Heart left ventricle (tissue), 16 donors: ENCODE data around the gene TTC7B. TPM values are rescaled to one million over a fixed set of nuclear protein-coding genes. Genes with fewer than 3 reads are reported as not detected.

Experiments
- ATAC-seq, 4 donors: fragments of 200-7000 bp; cut with Tn5 transposase; one replicate each; pipeline ENCODE4 v1.9.1; 2020 to 2022; ENCODE audit warnings: moderate library complexity in 4 of 4, mild to moderate bottlenecking in 3 of 4, moderate number of reproducible peaks in 1 of 4
- DNase-seq, 5 donors: peaks; one replicate each; pipeline ENCODE4 v3.0.0-alpha.2; 2020
- H3K27ac ChIP-seq, 12 donors: fragments of 200-600 bp; sonication (generic) in 4 of 12; one replicate each; pipeline versions ENCODE4 v1.5.0 to v1.8.0; 2016 to 2022; ENCODE audit warnings: mild to moderate bottlenecking in 2 of 12
- H3K27me3 ChIP-seq, 9 donors: fragments of 200-600 bp; sonication (generic) in 2 of 9; one replicate each; pipeline versions ENCODE4 v1.5.1 to v1.8.0; 2016 to 2022; ENCODE audit warnings: mild to moderate bottlenecking in 3 of 9
- H3K36me3 ChIP-seq, 9 donors: fragments of 200-600 bp; sonication (generic) in 2 of 9; one replicate each; pipeline versions ENCODE4 v1.5.0 to v1.8.0; 2018 to 2022; ENCODE audit warnings: mild to moderate bottlenecking in 2 of 9
- H3K4me1 ChIP-seq, 12 donors: fragments of 200-600 bp; sonication (generic) in 4 of 12; one replicate each; pipeline versions ENCODE4 v1.5.0 to v1.8.0; 2016 to 2022; ENCODE audit warnings: mild to moderate bottlenecking in 3 of 12
- H3K4me3 ChIP-seq, 12 donors: fragments of 200-600 bp; sonication (generic) in 4 of 12; one replicate each; pipeline versions ENCODE4 v1.5.0 to v1.8.0; 2017 to 2022; ENCODE audit warnings: mild to moderate bottlenecking in 9 of 12, moderate library complexity in 4 of 12
- H3K9me3 ChIP-seq, 12 donors: fragments of 200-600 bp; sonication (generic) in 4 of 12; one replicate each; pipeline versions ENCODE4 v1.5.0 to v1.8.0; 2016 to 2022; ENCODE audit warnings: mild to moderate bottlenecking in 1 of 12
- POLR2A ChIP-seq, 2 donors: fragments of 450-650 bp; IDR thresholded peaks; one replicate each; pipeline ENCODE4 v1.6.1; 2017; ENCODE audit warnings: antibody characterized with exemption in 2 of 2, mild to moderate bottlenecking in 2 of 2, moderate library complexity in 2 of 2
- WGBS, 4 donors: extraction: QIAGEN DNeasy Blood & Tissue Kit in 2 of 4; methylation state at CpG; one replicate each; pipeline versions ENCODE4 v1.1.5 to v1.1.7; 2013 to 2018; 5-methylcytosine and 5-hydroxymethylcytosine counted together
- intact Hi-C, 10 donors: fragments of 100-400 bp; cut with DNase I; formaldehyde crosslinking; loops; one replicate each; pipeline versions ENCODE4 v1.11.1 to v1.14.2; 2022
- polyA plus RNA-seq, 2 donors: library from polyadenylated mRNA; stranded (reverse); fragments of 200-250 nt; gene quantifications; one replicate each; pipeline ENCODE4 v1.2.3, GENCODE V29; 2013
- total RNA-seq, 9 donors: library from RNA; depleted of rRNA in 2 of 9; stranded (reverse); fragments of >200 nt in 2 of 9; fragmentation: NEBNext Ultra II Directional in 3 of 9; extraction: Animal tissue kit (Norgen Biotek cat#: 25700) in 3 of 9; gene quantifications; one replicate each; pipeline versions ENCODE4 v1.1.0 to v1.2.4, GENCODE V29; 2016 to 2023
- TF ChIP-seq, protein P1 (sequence below), 12 donors: fragments of 200-600 bp; sonication (generic) in 4 of 12; IDR thresholded peaks; one replicate each; pipeline versions ENCODE4 v1.5.0 to v1.8.0; 2018 to 2022; ENCODE audit warnings: antibody characterized with exemption in 12 of 12, mild to moderate bottlenecking in 5 of 12
- donor health status: ischemic (EF 13 %, LVEDD 7.1; RV severe dilation, severe dysfunction).
- donor health status: healthy with polysubstance abuse.
- donor health status: DM: no; HTN: yes; CAD: no.
- donor health status: DM: no; HTN: no; CAD: no.
- donor health status: ischemic (EF 25% LVEDD 6.9; RV normal size, moderate dysfunction).
- donor health status: ischemic (EF 25% LVEDD 5.7; RV mildly dilated, moderate dysfunction).
- donor health status: healthy.
- donor health status: DM: yes; HTN: yes; CAD: no.
- donor health status: ischemic (EF 35%, LVEDD 5.7; RV mildly dilated, moderate dysfunction).
- donor health status: nonischemic (EF 11% LVEDD 7.7; RV severe dilation, severe dysfunction).
- donor health status: DM: yes; HTN: yes; CAD: no.
- donor health status: PGD.
- donor health status: ischemic (EF 29% LVEDD 5.4; RV normal size, mild dysfunction).
- donor health status: nonischemic (EF 23%, LVEDD 6.1; RV moderate dilation, normal function).

Gene TTC7B
- total and polyA plus RNA-seq, 11 donors, result 20.3 to 76.1 (median 62.6) TPM

DNA sequence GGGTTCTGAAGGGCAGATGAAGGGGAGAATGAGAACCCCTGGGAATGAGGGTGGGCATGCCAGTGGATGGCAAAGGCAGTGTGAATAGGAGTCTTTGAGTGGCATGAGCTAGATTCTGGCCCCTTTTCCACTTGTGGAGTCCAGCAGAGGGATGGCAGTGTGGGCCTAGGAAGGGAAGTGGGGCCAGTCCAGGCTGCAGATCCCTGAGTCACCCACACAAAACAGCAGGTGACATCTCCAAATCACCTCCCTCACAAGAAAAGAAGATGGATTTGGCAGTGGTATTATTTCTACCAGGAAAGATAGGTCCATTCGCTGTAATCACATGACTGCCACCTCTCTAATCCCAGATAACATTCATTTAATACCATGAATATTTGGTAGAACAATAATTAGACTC is 151.3 kb downstream of the TTC7B start:
- Histone ChIP-seq H3K4me1 (peaks cover 0 to 43% (median 12%) of the 10 kb centered on the region in 12 donors), H3K27me3 (no peaks in the 10 kb centered on the region), H3K9me3 (peaks cover 0 to 12% (median 0%) of the 10 kb centered on the region in 12 donors), H3K36me3 (peaks cover 0 to 7% (median 0%) of the 10 kb centered on the region in 9 donors), H3K27ac (peak overlapping the region in 9 of 12 donors; percentile 9 to 76 (median 52)), H3K4me3 (no peak overlapping the region)
- no peak for TF ChIP-seq POLR2A (IDR thresholded peaks at IDR 0.05)
- TF ChIP-seq, protein P1, sequence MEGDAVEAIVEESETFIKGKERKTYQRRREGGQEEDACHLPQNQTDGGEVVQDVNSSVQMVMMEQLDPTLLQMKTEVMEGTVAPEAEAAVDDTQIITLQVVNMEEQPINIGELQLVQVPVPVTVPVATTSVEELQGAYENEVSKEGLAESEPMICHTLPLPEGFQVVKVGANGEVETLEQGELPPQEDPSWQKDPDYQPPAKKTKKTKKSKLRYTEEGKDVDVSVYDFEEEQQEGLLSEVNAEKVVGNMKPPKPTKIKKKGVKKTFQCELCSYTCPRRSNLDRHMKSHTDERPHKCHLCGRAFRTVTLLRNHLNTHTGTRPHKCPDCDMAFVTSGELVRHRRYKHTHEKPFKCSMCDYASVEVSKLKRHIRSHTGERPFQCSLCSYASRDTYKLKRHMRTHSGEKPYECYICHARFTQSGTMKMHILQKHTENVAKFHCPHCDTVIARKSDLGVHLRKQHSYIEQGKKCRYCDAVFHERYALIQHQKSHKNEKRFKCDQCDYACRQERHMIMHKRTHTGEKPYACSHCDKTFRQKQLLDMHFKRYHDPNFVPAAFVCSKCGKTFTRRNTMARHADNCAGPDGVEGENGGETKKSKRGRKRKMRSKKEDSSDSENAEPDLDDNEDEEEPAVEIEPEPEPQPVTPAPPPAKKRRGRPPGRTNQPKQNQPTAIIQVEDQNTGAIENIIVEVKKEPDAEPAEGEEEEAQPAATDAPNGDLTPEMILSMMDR (IDR thresholded peaks at IDR 0.05), result no peak
- ATAC-seq, result peak in 3 of 4 donors; percentile 29 to 74 (median 40)
- intact Hi-C loops, result no loop called here
- no peak for DNase-seq
- WGBS, 4 donors, result 29 to 53% (median 49%) methylated on average over 1 of the region's 1 CpG

DNA sequence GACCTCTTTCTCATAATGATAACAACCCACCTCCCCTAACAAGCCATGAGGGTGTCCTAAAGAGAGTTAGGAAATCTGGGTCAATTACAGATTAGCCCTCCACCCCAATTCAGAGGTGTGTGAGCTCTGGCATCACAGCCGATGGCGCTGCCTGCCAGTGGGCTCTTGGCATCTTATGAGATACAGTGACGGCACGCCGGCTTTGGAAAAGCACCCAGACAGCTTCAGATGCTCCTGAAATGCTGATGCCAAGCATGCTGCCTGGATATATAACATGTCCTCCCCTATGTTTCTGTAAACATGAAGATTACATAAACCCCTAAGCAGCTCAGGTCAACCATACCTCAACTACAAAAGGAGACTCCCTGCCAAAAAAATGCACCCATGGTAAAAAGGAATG is 152.6 kb downstream of the TTC7B start:
- intact Hi-C loops, result no loop called here
- ATAC-seq (no peak), DNase-seq (no peak)
- Histone ChIP-seq H3K9me3 (no peaks in the 10 kb centered on the region), H3K36me3 (peaks cover 0 to 9% (median 0%) of the 10 kb centered on the region in 9 donors), H3K4me3 (no peak overlapping the region), H3K4me1 (peaks cover 0 to 43% (median 14%) of the 10 kb centered on the region in 12 donors), H3K27me3 (no peaks in the 10 kb centered on the region), H3K27ac (peak overlapping the region in 2 of 12 donors; percentile 0 to 76)
- WGBS, 4 donors, result 65 to 83% (median 71%) methylated on average over 1 to 5 of the region's 5 CpGs
- TF ChIP-seq, protein P1 (IDR thresholded peaks at IDR 0.05), result no peak
- TF ChIP-seq POLR2A (IDR thresholded peaks at IDR 0.05), result no peak

DNA sequence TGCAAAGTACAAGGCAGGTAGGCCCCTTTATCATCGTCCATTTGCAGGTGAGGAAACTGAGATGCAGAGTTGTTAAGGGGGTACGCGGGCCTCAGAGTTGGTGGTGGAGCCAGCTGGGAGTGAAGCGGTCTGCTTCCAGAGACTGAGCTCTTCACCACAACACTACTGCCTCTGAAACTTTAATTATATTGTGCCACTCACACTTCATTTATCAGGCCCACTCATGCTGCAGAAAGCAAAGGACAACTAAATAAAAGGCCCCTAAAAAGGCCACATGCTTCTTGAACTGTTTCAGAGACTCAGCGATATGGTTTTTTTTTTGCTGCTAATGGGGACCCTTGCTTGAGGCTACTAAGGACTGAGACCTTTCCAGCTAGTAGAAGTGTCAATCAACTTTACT is 153.1 kb downstream of the TTC7B start:
- no peak for DNase-seq
- peak overlapping the region in 2 of 12 donors; percentile 0 to 76 for H3K27ac ChIP-seq
- peaks cover 0 to 13% (median under 1%) of the 10 kb centered on the region in 9 donors for H3K36me3 ChIP-seq
- H3K4me1 ChIP-seq, result peaks cover 0 to 43% (median 14%) of the 10 kb centered on the region in 12 donors
- no peak for ATAC-seq
- WGBS, 4 donors, result 96 to 97% (median 96%) methylated on average over 5 of the region's 5 CpGs
- no peak for TF ChIP-seq POLR2A (IDR thresholded peaks at IDR 0.05)
- TF ChIP-seq, protein P1 (IDR thresholded peaks at IDR 0.05), result no peak
- H3K9me3 ChIP-seq, result no peaks in the 10 kb centered on the region
- no peak overlapping the region for H3K4me3 ChIP-seq
- H3K27me3 ChIP-seq, result no peaks in the 10 kb centered on the region
- intact Hi-C loops, result no loop called here

DNA sequence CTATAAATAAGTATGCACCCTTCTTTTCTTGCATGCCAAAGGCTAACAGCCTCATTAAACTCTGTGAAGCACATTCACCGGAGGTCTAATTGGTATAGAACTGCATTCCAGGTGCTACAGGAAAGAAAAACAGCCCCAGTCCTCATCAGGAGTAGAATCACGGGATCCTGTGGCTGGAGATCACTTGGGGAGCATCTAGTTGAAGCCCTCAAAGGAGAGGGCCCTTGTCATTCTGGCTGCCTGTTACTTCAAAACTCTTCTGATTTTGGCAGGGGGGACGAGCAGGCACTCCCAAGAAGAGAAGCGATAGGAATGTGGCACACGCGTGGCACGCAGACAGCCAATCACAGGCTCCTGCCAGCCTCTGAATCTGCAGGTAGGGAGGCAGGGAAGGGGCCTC is 154.4 kb downstream of the TTC7B start:
- Histone ChIP-seq H3K9me3 (no peaks in the 10 kb centered on the region), H3K4me3 (no peak overlapping the region), H3K27me3 (no peaks in the 10 kb centered on the region), H3K36me3 (peaks cover 0 to 26% (median 5%) of the 10 kb centered on the region in 9 donors), H3K4me1 (peaks cover 0 to 50% (median 16%) of the 10 kb centered on the region in 12 donors), H3K27ac (peak overlapping the region in 4 of 12 donors; percentile 4 to 63 (median 42))
- TF ChIP-seq, protein P1 (IDR thresholded peaks at IDR 0.05), result no peak
- no peak for TF ChIP-seq POLR2A (IDR thresholded peaks at IDR 0.05)
- intact Hi-C loops, result no loop called here
- ATAC-seq (no peak), DNase-seq (no peak)
- 53 to 66% (median 60%) methylated on average over 7 of the region's 7 CpGs for WGBS, 4 donors
